ENCODE measurements around the gene GRID2.

- no peak for TF ChIP-seq POLR2AphosphoS5 (IDR thresholded peaks at IDR 0.05; ENCODE audit: low read depth, low read length)
- TF ChIP-seq POLR2A (IDR thresholded peaks at IDR 0.05; ENCODE audit: low read depth, low read length): no peak
- no peak for TF ChIP-seq TAF1 (IDR thresholded peaks at IDR 0.05; ENCODE audit: low read depth, low read length)
- no peak for TF ChIP-seq SPI1 (IDR thresholded peaks at IDR 0.05; ENCODE audit: low read depth, low read length)
Measured at GRCh38 chr4:92501456-92501855, 197.7 kb downstream of the GRID2 start.

All from GM12891 (cell line).